ENCODE measurements around the gene KDM4F. TPM values are rescaled to one million over a fixed set of nuclear protein-coding genes. Genes with fewer than 3 reads are reported as not detected.

The KDM4F gene
- total and polyA plus RNA-seq, 2 donors (not counting 3 experiments of a cell fraction or from before 2014, with no cell fraction given) = not detected

DNA sequence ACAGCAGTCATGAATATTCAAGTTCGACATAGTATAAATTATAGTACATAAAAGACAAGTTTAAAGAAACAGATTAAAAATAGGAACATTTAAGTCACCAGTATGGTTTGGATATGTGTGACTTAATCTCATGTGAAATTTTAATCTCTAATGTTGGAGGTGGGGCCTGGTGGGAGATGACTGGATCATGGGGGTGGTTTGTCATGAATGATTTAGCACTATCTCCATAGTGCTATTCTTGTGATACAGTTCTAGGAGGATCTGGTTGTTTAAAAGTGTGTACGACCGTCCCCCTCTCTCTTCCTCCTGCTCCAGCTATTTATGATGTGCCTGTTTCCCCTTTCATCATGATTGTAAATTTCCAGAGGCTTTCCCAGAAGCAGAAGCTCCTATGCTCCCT is 20.9 kb upstream of the KDM4F start:
- Histone ChIP-seq H3K79me2 (ENCODE audit: control insufficient read depth, insufficient read depth, low read length) (no peaks in the 10 kb centered on the region), H3K9me1 (replicated peaks; ENCODE audit: control insufficient read depth, extremely low read depth, insufficient read depth, low read length) (no peaks in the 10 kb centered on the region), H3K36me3 (ENCODE audit: control insufficient read depth in 2 of 2, extremely low read depth in 1 of 2, insufficient read depth in 2 of 2, low read length in 2 of 2) (no peaks in the 10 kb centered on the region), H3K9ac (replicated peaks; ENCODE audit: extremely low read depth, insufficient read depth, low read length) (no peak overlapping the region), H3K4me3 (replicated peaks in 1 of 3; ENCODE audit: insufficient read depth in 1 of 3, low read depth in 1 of 3, low read length in 3 of 3) (no peak overlapping the region), H3K9me3 (replicated peaks; ENCODE audit: control insufficient read depth, insufficient read depth, low read length) (no peaks in the 10 kb centered on the region), H3K27me3 (ENCODE audit: control insufficient read depth in 2 of 2, insufficient read depth in 2 of 2, low read length in 2 of 2) (no peaks in the 10 kb centered on the region), H3K4me2 (ENCODE audit: insufficient read depth, low read length) (no peak overlapping the region), H3K4me1 (ENCODE audit: control insufficient read depth, extremely low read depth, insufficient read depth, low read length) (no peaks in the 10 kb centered on the region), H4K20me1 (replicated peaks; ENCODE audit: control insufficient read depth, extremely low read depth, insufficient read depth, low read length) (no peaks in the 10 kb centered on the region), H2AFZ (ENCODE audit: low read depth, low read length) (no peak overlapping the region), H3K27ac (ENCODE audit: insufficient read depth, low read depth, low read length) (no peak overlapping the region)
- no peak for DNase-seq (ENCODE audit: low read depth, low spot score)
- FAIRE-seq = no peak
- POLR2A ChIA-PET = no interaction called here
- intact Hi-C loops (cut with micrococcal nuclease) (no loop called here), dilution Hi-C loops (cut with MboI; ENCODE audit: extremely low pct_ligation_motif_present, low sequenced_read_pairs) (no loop called here)
- no peak for TF ChIP-seq MYC (IDR thresholded peaks at IDR 0.05; ENCODE audit: low read depth, low read length)
- no peak for TF ChIP-seq GATA2 (IDR thresholded peaks at IDR 0.05; ENCODE audit: insufficient read depth, insufficient read length, low read depth, low read length)
- no peak for TF ChIP-seq POLR2AphosphoS5 (IDR thresholded peaks at IDR 0.05; ENCODE audit: insufficient read depth, low read depth, low read length)
- BruUV-seq (replicated peaks) = no TSS peak
- CTCF ChIA-PET = no interaction called here

DNA sequence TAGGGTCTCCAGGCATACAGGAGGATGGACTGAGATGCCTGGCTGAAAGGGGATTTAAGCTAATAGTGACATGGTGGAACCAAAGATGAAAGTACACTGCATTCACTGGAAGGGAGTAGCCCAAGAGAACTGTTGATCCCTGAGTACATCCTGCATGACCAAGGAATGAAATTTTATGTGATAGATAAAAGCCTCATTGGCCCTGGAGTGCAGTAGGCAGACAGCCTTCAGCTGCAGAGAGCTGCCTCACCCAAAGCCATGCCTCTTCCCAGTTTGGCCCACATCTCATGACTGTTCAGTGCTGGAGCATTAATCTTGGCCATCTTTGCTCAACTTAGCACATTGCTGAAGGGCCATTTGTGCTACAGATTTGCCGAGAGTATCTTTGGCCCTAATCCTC is 16.2 kb upstream of the KDM4F start:
- Histone ChIP-seq H3K9ac (replicated peaks; ENCODE audit: extremely low read depth, insufficient read depth, low read length) (no peak overlapping the region), H3K4me1 (ENCODE audit: control insufficient read depth, extremely low read depth, insufficient read depth, low read length) (no peaks in the 10 kb centered on the region), H3K9me1 (replicated peaks; ENCODE audit: control insufficient read depth, extremely low read depth, insufficient read depth, low read length) (no peaks in the 10 kb centered on the region), H3K4me3 (replicated peaks in 1 of 3; ENCODE audit: insufficient read depth in 1 of 3, low read depth in 1 of 3, low read length in 3 of 3) (no peak overlapping the region), H2AFZ (ENCODE audit: low read depth, low read length) (no peak overlapping the region), H3K27me3 (ENCODE audit: control insufficient read depth in 2 of 2, insufficient read depth in 2 of 2, low read length in 2 of 2) (no peaks in the 10 kb centered on the region), H3K79me2 (ENCODE audit: control insufficient read depth, insufficient read depth, low read length) (no peaks in the 10 kb centered on the region), H3K9me3 (replicated peaks; ENCODE audit: control insufficient read depth, insufficient read depth, low read length) (no peaks in the 10 kb centered on the region), H4K20me1 (replicated peaks; ENCODE audit: control insufficient read depth, extremely low read depth, insufficient read depth, low read length) (no peaks in the 10 kb centered on the region), H3K4me2 (ENCODE audit: insufficient read depth, low read length) (no peak overlapping the region), H3K27ac (ENCODE audit: insufficient read depth, low read depth, low read length) (no peak overlapping the region), H3K36me3 (ENCODE audit: control insufficient read depth in 2 of 2, extremely low read depth in 1 of 2, insufficient read depth in 2 of 2, low read length in 2 of 2) (no peaks in the 10 kb centered on the region)
- ChIA-PET CTCF (no interaction called here), POLR2A (no interaction called here)
- FAIRE-seq (no peak), DNase-seq (ENCODE audit: low read depth, low spot score) (no peak)
- intact Hi-C loops (cut with micrococcal nuclease) (no loop called here), dilution Hi-C loops (cut with MboI; ENCODE audit: extremely low pct_ligation_motif_present, low sequenced_read_pairs) (no loop called here)
- BruUV-seq (replicated peaks) = no TSS peak
- TF ChIP-seq, protein P1, sequence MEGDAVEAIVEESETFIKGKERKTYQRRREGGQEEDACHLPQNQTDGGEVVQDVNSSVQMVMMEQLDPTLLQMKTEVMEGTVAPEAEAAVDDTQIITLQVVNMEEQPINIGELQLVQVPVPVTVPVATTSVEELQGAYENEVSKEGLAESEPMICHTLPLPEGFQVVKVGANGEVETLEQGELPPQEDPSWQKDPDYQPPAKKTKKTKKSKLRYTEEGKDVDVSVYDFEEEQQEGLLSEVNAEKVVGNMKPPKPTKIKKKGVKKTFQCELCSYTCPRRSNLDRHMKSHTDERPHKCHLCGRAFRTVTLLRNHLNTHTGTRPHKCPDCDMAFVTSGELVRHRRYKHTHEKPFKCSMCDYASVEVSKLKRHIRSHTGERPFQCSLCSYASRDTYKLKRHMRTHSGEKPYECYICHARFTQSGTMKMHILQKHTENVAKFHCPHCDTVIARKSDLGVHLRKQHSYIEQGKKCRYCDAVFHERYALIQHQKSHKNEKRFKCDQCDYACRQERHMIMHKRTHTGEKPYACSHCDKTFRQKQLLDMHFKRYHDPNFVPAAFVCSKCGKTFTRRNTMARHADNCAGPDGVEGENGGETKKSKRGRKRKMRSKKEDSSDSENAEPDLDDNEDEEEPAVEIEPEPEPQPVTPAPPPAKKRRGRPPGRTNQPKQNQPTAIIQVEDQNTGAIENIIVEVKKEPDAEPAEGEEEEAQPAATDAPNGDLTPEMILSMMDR (IDR thresholded peaks at IDR 0.05; ENCODE audit: extremely low read depth in 1 of 2, insufficient read depth in 1 of 2, low read depth in 1 of 2, low read length in 2 of 2) = no peak
- no peak for TF ChIP-seq EZH2 (IDR thresholded peaks at IDR 0.05; ENCODE audit: borderline replicate concordance, low read depth, low read length, severe bottlenecking)
- TF ChIP-seq MYC (IDR thresholded peaks at IDR 0.05; ENCODE audit: low read depth, low read length) = no peak
- TF ChIP-seq JUN (IDR thresholded peaks at IDR 0.05; ENCODE audit: borderline replicate concordance, insufficient read depth, insufficient read length, low read depth) = no peak
- TF ChIP-seq POLR2A (IDR thresholded peaks at IDR 0.05; ENCODE audit: low read depth, low read length) = no peak
- TF ChIP-seq, protein P2, sequence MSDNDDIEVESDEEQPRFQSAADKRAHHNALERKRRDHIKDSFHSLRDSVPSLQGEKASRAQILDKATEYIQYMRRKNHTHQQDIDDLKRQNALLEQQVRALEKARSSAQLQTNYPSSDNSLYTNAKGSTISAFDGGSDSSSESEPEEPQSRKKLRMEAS (IDR thresholded peaks at IDR 0.05; ENCODE audit: insufficient read depth, insufficient read length) = no peak
- TF ChIP-seq POLR2AphosphoS5 (IDR thresholded peaks at IDR 0.05; ENCODE audit: insufficient read depth, low read depth, low read length) = no peak

Data from endothelial cell of umbilical vein (primary cell).